Measurements from ENCODE around the gene PTF1A.

DNA sequence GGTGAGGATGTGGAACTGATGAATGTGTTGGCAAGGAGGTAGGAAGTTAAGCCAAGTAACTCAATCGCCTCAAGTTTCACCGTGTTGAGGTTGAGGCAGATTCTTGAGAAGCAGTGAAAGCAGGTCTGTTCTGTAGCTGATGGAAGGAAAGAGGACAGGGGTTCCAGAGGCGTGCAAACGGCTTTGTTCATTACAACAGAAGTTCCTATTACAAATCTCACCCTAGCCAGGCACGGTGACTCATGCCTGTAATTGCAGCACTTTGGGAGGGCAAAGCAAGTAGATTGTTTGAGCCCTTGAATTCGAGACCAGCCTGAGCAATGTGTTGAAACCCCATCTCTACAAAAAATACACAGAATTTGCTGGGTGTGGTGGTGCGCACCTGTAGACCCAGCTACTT, 36.9 kb upstream of the PTF1A start:
- TF ChIP-seq, protein P1, sequence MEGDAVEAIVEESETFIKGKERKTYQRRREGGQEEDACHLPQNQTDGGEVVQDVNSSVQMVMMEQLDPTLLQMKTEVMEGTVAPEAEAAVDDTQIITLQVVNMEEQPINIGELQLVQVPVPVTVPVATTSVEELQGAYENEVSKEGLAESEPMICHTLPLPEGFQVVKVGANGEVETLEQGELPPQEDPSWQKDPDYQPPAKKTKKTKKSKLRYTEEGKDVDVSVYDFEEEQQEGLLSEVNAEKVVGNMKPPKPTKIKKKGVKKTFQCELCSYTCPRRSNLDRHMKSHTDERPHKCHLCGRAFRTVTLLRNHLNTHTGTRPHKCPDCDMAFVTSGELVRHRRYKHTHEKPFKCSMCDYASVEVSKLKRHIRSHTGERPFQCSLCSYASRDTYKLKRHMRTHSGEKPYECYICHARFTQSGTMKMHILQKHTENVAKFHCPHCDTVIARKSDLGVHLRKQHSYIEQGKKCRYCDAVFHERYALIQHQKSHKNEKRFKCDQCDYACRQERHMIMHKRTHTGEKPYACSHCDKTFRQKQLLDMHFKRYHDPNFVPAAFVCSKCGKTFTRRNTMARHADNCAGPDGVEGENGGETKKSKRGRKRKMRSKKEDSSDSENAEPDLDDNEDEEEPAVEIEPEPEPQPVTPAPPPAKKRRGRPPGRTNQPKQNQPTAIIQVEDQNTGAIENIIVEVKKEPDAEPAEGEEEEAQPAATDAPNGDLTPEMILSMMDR (IDR thresholded peaks at IDR 0.05), result no peak
- TF ChIP-seq POLR2A (IDR thresholded peaks at IDR 0.05), result no peak

Measured in testis (tissue), 2 donors.